ENCODE data around the gene SLC12A9. TPM values are rescaled to one million over a fixed set of nuclear protein-coding genes. Genes with fewer than 3 reads are reported as not detected.
A peak's percentile ranks its signal among the peaks of the same experiment; 100 is the strongest.

The SLC12A9 gene
- total and polyA plus RNA-seq, 7 donors: 2.2 to 4.7 (median 3.3) TPM

DNA sequence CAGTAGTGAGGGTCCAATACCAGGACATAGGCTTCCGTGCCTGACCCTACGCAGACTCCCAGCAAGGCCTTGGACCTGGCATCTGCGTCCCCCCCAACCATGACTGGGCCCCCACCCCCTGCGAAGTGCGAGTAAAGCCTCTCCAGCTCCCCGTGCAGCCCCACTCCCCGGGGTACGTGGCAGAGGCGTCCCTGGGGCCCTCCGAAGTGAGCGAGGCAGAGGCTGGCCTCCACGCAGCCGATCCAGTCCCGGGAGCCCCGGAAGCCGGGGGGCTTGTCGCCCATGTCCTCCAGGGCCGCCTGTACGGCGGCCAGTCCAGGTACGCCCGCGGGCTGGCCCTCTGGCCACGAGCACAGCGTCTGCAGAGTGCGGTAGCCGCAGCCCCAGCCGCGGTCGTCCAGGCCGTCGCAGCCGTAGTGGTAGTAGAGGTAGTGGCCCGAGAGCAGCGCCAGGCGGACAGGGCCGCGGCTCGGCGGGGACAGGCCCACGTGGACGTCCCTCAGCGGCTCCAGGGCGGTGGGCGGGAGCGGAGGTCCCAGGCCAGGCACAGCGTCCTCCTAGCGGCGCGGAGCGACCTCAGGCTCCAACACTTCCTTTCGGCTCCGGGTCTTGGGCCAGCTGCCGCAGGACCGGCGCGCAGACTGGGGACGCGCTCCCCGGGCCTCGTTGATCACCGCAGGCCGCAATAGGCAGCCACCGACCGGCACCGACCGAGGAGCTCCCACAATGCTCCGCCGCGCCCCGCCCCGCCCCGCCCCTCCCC lies 36.7 kb downstream of the SLC12A9 start, which contains the start of gene UFSP1:
UFSP1 (minus strand) TSS at position 728 of the 763 bp plus-strand sequence; CDS start at position 284, 444 bp downstream.
- intact Hi-C loops (cut with DNase I): loop anchor here in 1 of 2 donors (10.0 kb wide), 1 partner anchor 356 kb away; the partner anchor contains the start of gene FIS1
- Histone ChIP-seq H3K4me1 (peaks cover 34% of the 10 kb centered on the region), H3K4me3 (peak within 1 kb of the TSS; percentile 77), H3K27me3 (ENCODE audit: insufficient read depth in 3 of 3, low read length in 2 of 3) (no peaks in the 10 kb centered on the region), H3K27ac (peak within 1 kb of the TSS; percentile 89), H3K9me3 (no peaks in the 10 kb centered on the region), H3K36me3 (ENCODE audit: insufficient read depth in 1 of 2, low read depth in 1 of 2) (peaks cover 8 to 46% of the 10 kb centered on the region in 2 donors)
- peak; percentile 54 to 63 (median 60) for ATAC-seq
- TF ChIP-seq, protein P1, sequence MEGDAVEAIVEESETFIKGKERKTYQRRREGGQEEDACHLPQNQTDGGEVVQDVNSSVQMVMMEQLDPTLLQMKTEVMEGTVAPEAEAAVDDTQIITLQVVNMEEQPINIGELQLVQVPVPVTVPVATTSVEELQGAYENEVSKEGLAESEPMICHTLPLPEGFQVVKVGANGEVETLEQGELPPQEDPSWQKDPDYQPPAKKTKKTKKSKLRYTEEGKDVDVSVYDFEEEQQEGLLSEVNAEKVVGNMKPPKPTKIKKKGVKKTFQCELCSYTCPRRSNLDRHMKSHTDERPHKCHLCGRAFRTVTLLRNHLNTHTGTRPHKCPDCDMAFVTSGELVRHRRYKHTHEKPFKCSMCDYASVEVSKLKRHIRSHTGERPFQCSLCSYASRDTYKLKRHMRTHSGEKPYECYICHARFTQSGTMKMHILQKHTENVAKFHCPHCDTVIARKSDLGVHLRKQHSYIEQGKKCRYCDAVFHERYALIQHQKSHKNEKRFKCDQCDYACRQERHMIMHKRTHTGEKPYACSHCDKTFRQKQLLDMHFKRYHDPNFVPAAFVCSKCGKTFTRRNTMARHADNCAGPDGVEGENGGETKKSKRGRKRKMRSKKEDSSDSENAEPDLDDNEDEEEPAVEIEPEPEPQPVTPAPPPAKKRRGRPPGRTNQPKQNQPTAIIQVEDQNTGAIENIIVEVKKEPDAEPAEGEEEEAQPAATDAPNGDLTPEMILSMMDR (IDR thresholded peaks at IDR 0.05): no peak
- DNase-seq: no peak
- 1 to 5% (median 2%) methylated on average over 32 to 72 of the region's 73 CpGs for WGBS, 3 donors

DNA sequence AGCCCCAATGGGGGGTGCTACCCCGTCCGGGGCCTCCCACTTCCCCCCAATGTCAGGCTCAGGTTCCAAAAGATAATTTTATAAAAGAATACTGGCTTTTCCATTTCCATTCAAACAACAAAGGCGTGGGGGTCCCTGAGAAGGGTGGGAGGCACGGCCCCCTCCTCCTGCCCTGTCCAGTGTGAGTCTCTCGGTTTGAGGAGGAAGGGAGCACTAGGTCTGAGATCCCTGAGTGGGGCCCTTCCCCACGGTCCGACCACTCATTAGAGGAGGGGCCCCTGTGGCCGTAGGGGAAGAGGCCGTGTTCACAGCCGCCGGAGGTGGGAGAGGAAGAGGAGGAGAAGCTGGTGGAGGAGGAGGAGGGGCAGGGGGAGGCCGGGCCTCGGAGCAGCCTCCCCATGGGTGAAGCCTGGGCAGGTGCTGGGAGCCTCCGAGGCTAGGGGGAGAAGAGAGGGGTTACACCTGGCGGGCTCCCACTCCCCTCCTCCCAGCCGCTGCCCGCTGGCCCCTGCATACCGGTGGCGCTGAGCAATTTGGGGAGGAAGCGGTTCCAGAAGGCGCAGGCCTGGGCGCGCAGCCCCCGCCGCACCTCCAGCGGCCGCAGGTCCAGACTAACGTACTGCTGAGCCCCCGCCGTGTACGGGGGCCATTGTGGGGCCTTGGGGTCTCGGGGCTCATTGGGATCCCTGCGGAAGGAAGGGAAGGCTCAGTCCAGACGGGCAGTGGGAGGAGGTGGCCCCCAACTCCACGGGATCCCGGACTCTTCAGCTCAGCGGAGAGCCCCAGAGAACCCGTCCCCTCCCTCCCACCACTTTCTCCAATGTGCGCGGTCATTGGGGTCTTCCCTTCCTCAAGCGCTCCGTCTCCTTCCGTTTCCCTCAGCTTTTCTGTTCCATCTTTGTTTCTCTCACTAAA lies 38.4 kb downstream of the SLC12A9 start:
- intact Hi-C loops (cut with DNase I): no loop called here
- TF ChIP-seq, protein P1 (IDR thresholded peaks at IDR 0.05): no peak
- no peaks in the 10 kb centered on the region for H3K9me3 ChIP-seq
- DNase-seq: peak in 1 of 2 donors; percentile 30
- peak overlapping the region; percentile 77 for H3K4me3 ChIP-seq
- no peak for ATAC-seq
- no peaks in the 10 kb centered on the region for H3K27me3 ChIP-seq (ENCODE audit: insufficient read depth in 3 of 3, low read length in 2 of 3)
- H3K36me3 ChIP-seq (ENCODE audit: insufficient read depth in 1 of 2, low read depth in 1 of 2): peaks cover 5 to 28% of the 10 kb centered on the region in 2 donors
- H3K27ac ChIP-seq: peak overlapping the region; percentile 89
- peaks cover 36% of the 10 kb centered on the region for H3K4me1 ChIP-seq
- WGBS, 3 donors: 27 to 39% (median 33%) methylated on average over 37 to 43 of the region's 43 CpGs

DNA sequence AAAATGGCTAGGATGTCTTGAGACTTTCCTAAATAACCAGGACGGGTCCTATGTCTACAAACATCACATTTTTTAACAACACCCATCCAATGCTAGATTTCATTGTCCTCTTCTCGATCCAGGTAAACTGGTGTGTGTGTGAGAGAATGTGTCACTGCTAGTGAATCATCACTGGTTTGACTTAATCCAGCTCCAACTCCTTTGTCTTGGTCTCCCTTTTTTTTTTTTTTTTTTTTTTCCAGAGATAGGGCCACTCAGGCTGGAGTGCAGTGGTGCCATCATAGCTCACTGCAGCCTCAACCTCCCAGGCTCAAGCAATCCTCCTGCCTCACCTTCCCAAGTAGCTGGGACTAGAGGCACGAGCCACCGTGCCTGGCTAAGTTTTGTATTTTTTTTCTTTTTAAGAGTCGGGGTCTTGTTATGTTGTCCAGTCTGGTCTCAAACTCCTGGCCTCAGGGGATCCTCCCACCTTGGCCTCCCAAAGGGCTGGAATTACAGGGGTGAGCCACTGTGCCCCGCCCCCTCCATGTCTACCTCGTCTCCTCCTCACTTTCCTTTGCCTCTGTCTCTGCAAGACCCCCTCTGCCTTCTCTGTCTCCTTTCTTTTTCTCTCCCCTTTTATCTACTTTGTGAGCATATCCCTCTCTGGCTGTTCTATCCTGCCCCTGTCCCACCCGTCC lies 39.2 kb downstream of the SLC12A9 start:
- no peaks in the 10 kb centered on the region for H3K9me3 ChIP-seq
- peaks cover 0 to 20% of the 10 kb centered on the region in 2 donors for H3K36me3 ChIP-seq (ENCODE audit: insufficient read depth in 1 of 2, low read depth in 1 of 2)
- H3K4me3 ChIP-seq: no peak overlapping the region
- 73 to 78% (median 73%) methylated on average over 8 of the region's 8 CpGs for WGBS, 3 donors
- peaks cover 0 to 6% (median 0%) of the 10 kb centered on the region in 3 donors for H3K27me3 ChIP-seq (ENCODE audit: insufficient read depth in 3 of 3, low read length in 2 of 3)
- TF ChIP-seq, protein P1 (IDR thresholded peaks at IDR 0.05): no peak
- H3K27ac ChIP-seq: no peak overlapping the region
- DNase-seq (no peak), ATAC-seq (no peak)
- intact Hi-C loops (cut with DNase I): no loop called here
- peaks cover 36% of the 10 kb centered on the region for H3K4me1 ChIP-seq
